NCI-H2107 treated with DMSO at 0.1 percent for 48 hours (cell line): Measurements from ENCODE around the gene ADAMTS10.
"Not testable (repeated sequence)": the region's sequence is repeated elsewhere in the genome, so short reads cannot be mapped to it uniquely, and the experiment has no call there.

Experiments used
- DNase-seq: peaks from one replicate; lab custom pipeline; 2025; ENCODE audit not compliant: unreplicated experiment; lab: John Stamatoyannopoulos, UW

ADAMTS10 gene

DNA sequence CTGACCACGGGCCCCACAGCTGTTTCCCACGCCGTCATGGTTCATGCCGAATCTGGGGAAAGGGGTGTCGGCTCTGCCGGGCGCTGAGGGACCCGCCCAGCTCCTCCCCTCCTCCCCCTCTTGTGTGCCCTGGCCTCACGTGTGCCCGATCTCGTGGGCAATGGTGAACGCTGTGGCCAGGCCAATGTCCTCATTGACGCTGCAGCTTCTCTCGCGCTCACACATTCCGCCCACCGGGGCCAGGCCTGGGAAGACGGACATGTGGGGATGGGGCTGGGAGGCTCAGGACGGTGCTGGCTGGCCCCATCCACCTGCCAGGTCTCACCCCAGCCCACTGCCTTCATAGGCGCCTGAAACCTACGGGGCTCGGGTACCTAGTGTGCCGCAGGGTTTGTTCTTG, 14.3 kb downstream of the ADAMTS10 start:
- DNase-seq = no peak

DNA sequence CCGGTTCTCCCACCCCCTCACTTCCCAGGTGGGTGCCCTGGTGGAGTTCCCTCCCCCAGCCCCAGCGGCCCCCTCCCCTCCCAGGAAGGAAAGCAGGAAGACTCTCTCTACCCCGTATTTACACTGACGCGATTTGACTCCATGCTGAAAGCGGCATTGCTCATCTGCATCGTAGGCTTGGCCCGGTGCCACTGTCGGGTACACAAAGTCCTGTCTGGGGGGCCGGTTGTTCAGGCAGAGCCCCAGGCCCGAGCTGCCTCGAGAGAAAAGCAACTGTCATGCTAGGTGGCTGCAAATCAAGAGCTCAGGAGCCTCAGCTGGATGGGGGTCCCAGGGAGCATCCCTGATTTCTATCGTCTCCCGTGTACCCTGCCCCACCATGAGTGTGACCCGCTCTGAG, 14.9 kb downstream of the ADAMTS10 start:
- no peak for DNase-seq

DNA sequence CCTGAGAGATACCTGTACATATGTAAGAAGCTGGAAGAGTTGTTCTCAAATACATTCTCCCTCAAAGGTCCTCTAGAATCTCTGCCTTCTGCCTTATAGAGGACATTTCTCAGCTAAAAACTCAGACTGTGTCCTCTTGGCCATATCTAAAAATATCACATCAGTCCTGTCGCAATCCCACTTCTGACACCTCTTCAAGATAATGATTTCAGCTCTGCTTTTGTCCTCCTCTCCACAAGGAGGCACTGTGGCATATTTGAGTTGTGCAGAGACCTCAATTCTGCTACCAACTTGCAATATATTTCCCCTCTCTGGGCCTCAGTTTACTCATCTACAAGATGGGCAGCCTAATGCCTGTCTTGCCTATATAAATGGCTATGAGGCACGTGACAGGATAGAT, 16.6 kb downstream of the ADAMTS10 start:
- no peak for DNase-seq

DNA sequence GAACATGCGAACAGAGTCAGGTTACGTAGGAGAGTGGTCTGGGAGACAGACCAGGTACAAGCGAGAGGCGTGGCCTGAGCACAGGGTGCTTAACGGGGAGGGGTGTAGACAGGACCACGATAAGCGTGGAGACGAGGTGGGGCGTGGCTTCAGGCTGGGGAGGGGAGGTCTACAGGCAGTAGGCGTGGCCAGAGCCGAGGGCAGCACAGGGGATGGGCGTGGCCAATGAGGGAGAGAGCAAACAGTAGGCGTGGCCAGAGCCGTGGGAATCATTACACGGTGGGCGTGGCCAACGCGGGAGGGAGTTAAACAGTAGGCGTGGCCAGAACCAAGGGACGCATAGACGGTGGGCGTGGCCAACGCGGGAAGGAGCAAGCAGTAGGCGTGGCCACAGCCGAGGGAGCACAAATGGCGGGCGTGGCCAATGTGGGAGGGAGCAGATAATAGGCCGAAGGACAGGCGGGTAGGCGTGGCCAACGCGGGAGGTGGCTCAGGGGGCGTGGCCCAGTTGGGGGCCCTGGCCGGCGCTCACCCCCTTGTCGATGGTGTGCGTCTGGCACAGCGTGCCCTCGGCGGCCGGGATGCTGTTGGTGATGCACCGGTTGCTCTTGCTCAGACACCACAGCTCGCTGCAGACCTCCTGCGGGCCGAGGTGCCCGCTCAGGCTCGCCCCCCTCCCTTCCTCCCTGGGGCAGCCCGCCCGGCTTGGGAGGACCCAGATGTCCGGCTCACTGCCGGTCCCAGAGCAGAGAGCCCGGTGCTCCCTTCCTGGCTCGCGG, 18.1 kb downstream of the ADAMTS10 start:
- DNase-seq = no peak

DNA sequence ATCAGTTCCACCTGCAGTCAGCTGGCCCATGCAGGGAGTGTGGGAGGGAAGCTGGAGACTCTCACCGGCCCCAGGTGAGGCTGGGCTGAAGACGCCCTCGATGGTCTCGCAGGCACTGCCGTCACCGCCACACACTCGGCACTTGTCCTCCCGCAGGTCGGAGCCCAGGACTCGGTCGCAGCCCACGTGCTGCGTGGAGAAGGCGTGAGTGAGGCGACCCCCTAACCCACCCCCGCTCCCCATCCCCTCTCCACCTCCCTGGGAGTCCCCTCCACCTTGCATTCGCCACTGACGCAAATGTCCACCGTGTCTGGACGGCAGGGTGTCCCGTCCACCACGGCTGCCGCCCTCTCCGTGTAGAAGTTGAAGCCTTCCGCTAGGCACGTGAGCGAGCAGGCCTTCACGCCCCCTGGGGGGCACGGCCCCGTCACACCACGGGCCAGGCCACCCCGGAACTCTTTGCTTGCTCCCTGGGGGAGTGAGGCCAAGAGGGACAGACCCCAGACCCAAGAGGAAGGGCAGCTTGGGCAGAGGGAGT, 21.3 kb downstream of the ADAMTS10 start:
- no peak for DNase-seq

DNA sequence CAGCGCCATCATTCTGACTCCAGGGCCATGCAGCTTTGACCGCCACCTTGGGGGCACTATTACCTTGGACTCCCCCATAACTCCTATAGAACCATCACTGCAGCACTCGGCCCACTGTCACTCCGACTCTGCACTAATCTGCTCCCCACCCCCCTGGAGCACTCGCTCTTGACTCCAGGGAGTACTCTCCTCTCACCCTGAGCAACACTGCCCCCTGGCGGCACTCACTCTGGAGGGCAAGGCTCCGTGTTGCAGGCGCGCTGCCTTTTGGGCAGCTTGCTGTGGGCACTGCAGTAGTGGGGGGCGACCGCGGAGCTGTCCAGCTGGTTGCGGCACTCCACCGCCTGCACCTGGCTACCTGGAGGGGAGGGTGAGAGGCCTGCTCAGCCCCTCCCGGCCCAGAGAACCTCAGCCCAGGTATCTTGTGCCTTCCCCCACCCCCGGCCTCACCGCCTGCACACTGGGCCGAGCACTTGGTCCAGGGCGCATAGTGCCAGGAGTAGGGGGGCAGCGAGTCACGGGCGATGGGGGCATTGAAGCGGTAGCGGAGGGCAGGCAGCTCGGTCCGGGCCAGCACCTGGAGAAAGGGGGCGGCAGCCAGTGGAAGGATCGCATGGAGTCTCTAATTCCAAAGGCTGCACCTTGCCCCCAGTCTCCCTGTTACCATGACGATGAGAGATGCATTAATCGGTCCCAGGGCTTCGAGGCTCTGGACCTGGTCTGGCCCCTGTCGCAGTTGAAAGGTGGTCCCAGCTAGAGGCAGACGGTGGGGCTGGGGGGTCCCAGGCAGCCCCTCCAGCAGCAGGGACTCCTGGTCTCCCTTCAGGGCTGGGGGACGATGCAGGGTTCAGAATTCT, 24.4 kb downstream of the ADAMTS10 start:
- DNase-seq = no peak

DNA sequence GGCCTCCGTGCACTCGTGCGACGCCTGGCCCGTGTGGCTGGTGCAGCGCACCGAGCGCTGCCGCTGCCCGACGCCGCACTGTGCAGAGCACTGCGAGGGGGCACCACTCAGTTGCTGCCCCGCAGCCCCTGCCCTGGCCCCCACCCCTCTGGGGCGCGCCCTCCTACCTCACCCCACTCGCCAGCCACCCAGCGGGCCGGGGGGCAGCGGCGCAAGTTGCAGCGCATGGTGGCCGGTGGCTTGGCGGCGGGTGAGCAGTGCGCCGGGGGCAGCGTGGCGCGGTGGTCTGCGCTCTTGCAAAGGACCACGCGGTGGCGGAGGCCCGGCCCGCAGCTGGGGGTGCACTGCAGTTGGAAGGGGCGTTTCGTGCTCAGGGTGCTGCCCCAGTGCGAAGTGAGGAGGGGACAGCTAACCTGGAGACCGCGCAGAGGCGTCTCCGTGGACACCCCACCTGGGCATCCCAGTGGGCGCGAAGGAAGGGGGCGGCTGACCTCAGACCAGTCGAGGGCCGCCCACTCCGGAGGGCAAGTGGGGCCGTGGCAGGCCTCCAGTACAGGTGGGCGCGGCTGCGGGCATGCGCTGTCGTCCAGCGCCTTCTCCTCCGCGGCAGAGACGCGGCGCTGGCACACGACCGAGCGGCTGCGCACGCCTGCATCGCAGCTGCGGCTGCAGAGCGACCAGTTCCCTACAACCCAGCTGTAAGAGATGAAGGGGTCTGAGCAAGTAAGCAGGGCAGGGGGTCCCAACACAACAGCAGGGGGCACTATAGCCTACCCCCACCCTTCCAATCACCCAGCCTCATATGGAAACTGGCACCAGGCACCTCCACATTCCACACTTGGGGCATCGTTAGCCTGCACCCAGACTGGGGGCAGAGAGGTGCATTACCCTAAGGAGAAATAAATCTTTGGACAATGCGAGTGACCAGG, 25.3 kb downstream of the ADAMTS10 start:
- no peak for DNase-seq

DNA sequence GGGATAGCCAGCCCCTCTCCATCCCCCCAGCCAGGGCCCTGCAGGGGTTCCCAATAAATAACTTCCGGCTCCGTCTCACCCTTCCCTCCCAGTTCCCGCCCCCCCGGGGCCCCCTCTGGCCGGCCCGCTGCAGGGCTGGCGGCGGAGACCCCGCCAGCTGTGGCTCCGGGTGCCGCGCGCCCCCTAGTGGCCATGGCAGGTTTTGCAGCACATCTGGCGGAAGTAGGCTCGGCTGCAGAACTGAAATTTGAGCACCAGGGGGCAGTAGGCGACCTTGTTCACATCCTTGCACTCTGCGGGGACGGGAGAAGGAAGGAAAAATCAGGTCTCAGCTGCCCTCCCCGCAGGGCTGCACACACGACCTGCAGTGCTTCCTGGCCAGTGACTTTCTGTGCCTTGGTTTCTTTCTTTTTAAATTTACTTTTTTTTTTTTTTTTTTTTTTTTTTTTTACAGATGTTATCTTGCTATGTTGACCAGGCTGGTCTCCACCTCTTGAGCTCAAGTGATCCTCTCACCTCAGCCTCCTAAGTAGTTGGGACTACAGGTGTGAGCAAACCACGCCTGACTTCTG, 29.7 kb downstream of the ADAMTS10 start:
- peak; percentile 1 for DNase-seq

DNA sequence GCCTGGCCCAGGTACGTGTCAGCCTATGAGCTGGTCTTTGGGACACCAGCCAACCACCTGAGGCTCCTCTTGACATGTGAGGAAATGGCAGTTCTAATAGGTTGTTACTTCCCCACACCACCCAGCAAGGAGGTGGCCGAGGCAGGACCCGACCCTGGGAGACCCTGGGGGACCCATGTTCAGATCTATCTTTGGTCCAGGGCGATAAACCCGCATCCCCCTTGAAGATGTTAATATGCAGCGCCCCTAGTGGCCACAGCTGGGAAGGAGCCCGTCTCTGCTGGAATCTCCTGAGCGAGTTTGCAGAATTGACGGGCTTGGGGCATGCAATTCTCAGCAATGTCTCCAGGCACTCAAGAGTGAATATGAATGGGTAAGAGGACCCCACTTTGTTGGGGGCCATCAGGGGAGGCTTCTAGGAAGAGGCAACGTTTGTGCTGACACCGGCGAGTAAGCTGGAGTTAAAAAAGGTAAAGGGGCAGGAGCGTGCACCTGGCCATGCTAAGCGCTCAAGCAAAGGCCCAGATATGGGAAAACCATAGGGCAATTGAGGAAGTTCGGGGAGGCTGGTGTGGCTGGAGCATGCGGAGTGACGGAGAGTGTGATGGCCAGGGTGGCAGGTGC, 31.8 kb downstream of the ADAMTS10 start:
- peak; percentile 0 for DNase-seq

DNA sequence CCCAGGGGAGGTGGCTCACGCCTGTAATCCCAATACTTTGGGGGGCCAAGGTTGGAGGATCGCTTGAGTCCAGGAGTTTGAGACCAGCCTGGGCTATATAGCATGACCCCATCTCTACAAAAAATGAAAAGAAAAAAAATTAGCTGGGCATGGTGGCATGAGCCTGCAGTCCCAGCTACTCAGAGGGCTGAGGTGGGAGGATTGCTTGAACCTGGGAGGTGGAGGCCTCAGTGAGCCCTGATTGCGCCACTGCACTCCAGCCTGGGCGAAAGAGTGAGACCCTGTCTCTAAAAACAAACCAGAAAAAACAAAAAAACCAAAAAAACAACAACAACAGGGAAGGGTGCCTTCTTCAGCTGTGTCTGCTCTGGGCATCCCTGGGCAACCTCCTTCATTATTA, 32.8 kb downstream of the ADAMTS10 start:
- no peak for DNase-seq

DNA sequence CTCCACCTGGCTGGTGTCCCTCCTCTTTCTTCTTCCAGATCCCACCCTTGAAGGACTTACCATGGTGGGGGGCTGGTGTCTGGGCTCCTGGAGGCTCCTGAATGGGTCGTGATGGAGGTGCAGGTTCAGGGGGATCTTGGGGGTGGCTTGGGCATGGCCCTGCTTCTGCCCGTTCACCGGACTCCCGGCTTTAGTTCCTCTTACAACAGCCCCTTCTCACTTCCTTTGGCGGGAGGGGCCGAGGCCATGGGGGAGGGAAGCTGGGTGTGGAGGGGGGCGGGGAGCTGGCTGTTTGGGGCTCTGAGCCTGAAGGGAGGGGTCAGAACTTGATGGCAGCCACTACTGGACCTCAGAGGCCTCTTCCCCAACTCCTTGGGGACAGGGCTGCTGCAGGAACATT, 33.3 kb downstream of the ADAMTS10 start, which contains the start of gene MYO1F:
MYO1F (minus strand) TSS at position 196 of the 400 bp plus-strand sequence; CDS start at position 63, 133 bp downstream.
- no peak for DNase-seq

DNA sequence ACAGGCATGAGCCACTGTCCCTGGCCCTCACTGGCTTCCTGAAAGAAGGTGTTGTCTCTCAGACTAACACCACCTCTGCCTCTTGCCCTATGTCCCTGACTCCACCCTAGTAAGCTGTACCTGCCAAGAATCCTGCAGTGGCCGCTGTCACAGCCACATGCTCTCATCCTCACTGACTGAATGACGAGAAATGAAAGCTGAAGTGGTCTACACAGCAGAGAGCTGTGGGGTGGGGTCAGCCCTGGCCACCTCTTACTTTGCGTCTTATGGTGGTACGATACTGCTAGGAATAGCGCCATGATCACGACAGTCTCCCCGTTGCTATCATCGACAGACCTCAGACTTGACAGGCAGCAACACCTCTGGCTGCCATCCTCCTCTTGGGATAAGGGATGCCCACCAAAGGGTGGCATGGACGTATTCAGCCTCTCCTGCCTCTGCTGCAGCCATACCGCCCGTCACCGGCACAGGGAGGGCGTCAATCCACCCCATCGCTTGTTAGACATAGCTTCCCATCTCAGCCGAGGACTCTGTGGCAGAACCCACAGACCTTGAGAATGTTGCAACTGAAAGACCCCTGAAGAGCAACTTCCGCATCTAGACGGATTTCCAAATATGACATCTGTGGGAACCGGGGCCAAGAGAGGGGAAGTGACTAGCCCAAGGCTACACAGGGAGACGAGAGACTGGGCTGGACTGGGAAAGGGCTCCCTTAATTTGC, 34.1 kb downstream of the ADAMTS10 start:
- no peak for DNase-seq

DNA sequence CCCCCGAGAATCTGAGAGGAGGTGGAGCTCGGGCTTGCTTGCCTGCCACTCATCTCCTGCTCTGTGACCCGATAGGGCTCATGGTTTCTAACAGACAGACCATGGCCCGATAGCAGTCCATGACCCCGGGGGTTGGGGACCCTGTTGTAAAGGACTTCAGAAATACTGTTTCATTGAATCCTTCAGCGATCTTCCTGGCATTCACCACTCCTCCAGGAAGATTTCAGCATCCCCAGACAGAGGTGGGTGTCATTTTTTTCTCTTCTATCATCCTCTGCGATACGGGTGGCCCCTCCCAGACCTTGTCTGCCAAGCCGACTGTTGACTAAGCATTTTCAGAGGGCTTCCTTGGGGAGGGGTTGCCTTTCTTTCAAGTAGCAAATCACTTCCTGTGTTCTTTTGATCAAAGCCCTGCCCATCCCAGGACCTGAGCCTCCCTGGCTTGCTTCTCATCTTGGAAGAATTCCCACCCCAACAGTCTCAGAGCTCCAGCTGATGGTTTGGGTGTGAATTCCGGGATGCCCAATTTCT, 35.0 kb downstream of the ADAMTS10 start:
- DNase-seq = no peak

DNA sequence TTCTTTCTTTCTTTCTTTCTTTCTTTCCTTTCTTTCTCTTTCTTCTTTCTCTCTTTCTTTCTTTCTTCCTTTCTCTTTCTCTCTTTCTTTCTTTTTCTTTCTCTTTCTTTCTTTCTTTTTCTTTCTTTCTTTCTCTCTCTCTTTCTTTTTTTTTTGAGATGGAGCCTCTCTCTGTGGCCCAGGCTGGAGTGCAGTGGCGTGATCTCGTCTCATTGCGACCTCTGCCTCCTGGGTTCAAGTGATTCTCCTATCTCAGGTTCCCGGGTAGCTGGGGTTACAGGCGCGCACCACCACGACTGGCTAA, 35.9 kb downstream of the ADAMTS10 start:
- DNase-seq = not testable (repeated sequence)

DNA sequence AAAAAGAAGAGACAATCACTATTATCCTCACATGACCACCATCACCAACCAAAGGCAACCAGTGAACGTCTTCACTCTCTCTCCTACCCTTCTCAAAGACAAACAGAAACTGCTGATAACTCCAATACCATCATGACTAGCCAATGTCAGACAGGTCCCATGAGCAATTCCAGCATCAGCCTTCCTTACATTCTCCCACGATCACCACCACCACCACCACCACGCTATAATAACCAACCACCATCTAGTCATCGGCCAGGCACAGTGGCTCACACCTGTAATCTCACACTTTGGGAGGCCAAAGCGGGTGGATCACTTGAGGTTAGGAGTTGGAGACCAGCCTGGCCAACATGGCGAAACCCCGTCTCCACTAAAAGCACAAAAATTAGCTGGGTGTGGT, 37.2 kb downstream of the ADAMTS10 start:
- DNase-seq = no peak

DNA sequence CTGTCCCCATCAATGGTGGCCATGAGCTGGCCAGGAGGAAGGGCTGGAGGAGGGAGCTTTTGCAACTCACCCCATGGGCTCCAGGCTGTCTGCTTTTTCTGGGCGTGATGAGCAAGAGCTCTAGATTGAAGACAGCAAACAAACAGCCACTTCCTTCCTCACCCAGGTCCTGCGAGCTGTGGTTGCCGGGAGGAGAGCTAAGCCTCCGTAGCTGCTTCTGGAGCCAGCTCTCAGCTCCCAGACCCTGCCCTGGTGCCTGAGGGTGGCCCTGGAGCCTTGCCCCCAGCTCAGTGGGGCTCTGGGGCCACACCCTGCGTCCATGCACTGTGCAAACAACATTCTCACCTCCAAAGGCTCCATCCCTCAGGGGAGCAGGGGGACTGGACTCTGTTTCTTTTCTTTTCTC, 39.5 kb downstream of the ADAMTS10 start:
- no peak for DNase-seq

DNA sequence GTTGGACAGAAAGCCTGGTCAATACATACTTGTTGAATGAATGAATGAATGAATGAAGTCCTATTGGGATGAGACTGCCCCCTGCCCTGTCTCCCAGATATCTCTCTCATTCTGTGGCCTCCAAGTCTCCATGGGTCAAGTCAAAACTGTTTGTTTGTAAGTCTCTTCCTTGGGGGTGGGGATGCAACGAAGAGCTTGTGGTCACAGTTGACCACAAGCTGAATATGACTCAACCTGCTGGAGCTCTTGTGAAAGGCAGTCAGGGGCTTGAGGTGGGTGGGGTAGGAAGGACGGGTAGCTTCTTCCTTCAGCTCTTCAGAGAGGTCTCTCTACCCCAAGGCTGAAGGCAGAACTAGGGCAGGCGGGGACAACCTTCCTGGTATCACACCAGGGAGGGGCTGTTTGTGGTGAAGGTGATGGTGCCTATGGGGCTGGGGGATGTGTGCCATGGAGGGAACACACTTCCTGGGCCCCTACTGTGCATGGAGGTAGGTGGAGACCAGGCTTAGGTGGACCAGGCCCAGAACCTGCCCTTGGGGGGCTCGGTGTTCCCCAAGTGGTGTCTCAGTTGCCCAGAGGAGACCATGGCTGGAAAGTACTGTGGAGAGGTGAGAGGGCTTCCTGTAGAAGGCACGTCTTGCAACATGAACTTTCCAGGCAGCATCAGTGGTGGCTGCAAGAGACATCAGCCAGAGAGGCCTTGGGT, 41.3 kb downstream of the ADAMTS10 start:
- DNase-seq = no peak

DNA sequence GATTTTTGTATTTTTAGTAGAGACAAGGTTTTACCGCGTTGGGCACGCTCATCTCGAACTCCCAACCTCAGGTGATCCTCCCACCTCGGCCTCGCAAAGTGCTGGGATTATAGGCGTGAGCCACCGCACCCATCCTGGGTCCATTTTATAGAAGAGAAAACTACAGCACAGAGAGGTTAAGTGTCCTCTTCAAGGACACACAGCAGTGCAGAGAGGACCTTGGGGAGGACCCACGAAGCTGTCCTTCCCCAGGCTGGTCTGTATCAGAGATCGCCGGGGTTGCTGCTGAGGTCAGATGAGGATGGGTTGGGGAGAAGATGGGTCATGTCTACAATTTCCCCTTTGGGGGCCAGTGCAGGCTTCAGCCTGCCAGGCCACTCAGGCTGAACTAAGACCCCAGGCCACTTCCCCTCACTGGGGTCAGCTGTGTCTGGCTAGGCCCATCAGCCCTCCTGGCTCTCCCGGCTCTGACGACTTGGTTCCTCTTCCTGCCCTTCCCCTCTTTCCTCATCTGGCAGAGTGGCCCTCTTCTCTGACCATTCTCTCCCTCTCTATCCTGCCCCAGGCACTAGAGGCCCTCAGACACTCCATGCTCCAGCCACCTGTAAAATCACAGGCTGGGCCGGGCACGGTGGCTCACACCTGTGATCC, 42.9 kb downstream of the ADAMTS10 start:
- no peak for DNase-seq
